Glutamatergic neuron (in vitro differentiated cells): ENCODE data around the gene KLHL17. TPM values are rescaled to one million over a fixed set of nuclear protein-coding genes. Genes with fewer than 3 reads are reported as not detected.
"Not testable (repeated sequence)": the region's sequence is repeated elsewhere in the genome, so short reads cannot be mapped to it uniquely, and the experiment has no call there.

Experiments
- DNase-seq: peaks from one replicate; pipeline ENCODE4 v3.0.0; 2022
- H3K27ac Mint-ChIP-seq: one replicate; pipeline ENCODE4 v1.8.0; 2020; ENCODE audit warnings: mild to moderate bottlenecking, mixed read lengths, inconsistent platforms; ENCODE audit not compliant: unreplicated experiment
- H3K27me3 Mint-ChIP-seq: one replicate; pipeline ENCODE4 v1.8.0; 2020; ENCODE audit warnings: mild to moderate bottlenecking, moderate library complexity, mixed read lengths, inconsistent platforms; ENCODE audit not compliant: unreplicated experiment
- H3K36me3 Mint-ChIP-seq: one replicate; pipeline ENCODE4 v1.8.0; 2020; ENCODE audit warnings: mild to moderate bottlenecking, mixed read lengths, inconsistent platforms; ENCODE audit not compliant: unreplicated experiment
- H3K4me1 Mint-ChIP-seq: one replicate; pipeline ENCODE4 v1.8.0; 2020; ENCODE audit warnings: mild to moderate bottlenecking, low read depth, mixed read lengths, inconsistent platforms; ENCODE audit not compliant: unreplicated experiment
- H3K4me3 Mint-ChIP-seq: one replicate; pipeline ENCODE4 v1.8.0; 2020; ENCODE audit warnings: mild to moderate bottlenecking, mixed read lengths, inconsistent platforms; ENCODE audit not compliant: unreplicated experiment
- H3K9me3 Mint-ChIP-seq: one replicate; pipeline ENCODE4 v1.8.0; 2020; ENCODE audit warnings: mild to moderate bottlenecking, moderate library complexity, mixed read lengths, inconsistent platforms; ENCODE audit not compliant: unreplicated experiment
- total RNA-seq: library from RNA; stranded (reverse); fragmentation: NEBNext Ultra II Directional; extraction: Animal tissue kit (Norgen Biotek cat#: 25700); gene quantifications from one replicate; pipeline ENCODE4 v1.2.1, GENCODE V29; 2021; ENCODE audit not compliant: unreplicated experiment
- TF ChIP-seq, protein P1 (sequence below): fragments of 200-600 bp; sonication (generic); IDR thresholded peaks from one replicate; pipeline ENCODE4 v1.5.0; 2021; ENCODE audit not compliant: partially characterized antibody, unreplicated experiment

The KLHL17 gene
- total RNA-seq, 1 donor from 2014 or later, result 103 TPM

- H3K9me3 Mint-ChIP-seq, result peaks cover 8% of the 10 kb centered on the region
- H3K4me3 Mint-ChIP-seq, result peak overlapping the region; percentile 83
- H3K27ac Mint-ChIP-seq, result peak overlapping the region; percentile 82
- H3K4me1 Mint-ChIP-seq, result peaks cover 18% of the 10 kb centered on the region
- TF ChIP-seq, protein P1, sequence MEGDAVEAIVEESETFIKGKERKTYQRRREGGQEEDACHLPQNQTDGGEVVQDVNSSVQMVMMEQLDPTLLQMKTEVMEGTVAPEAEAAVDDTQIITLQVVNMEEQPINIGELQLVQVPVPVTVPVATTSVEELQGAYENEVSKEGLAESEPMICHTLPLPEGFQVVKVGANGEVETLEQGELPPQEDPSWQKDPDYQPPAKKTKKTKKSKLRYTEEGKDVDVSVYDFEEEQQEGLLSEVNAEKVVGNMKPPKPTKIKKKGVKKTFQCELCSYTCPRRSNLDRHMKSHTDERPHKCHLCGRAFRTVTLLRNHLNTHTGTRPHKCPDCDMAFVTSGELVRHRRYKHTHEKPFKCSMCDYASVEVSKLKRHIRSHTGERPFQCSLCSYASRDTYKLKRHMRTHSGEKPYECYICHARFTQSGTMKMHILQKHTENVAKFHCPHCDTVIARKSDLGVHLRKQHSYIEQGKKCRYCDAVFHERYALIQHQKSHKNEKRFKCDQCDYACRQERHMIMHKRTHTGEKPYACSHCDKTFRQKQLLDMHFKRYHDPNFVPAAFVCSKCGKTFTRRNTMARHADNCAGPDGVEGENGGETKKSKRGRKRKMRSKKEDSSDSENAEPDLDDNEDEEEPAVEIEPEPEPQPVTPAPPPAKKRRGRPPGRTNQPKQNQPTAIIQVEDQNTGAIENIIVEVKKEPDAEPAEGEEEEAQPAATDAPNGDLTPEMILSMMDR, result no peak
- no peaks in the 10 kb centered on the region for H3K36me3 Mint-ChIP-seq
- no peak for DNase-seq
- H3K27me3 Mint-ChIP-seq, result peaks cover 15% of the 10 kb centered on the region
Observed at GRCh38 chr1:1004420-1004779, 44.0 kb downstream of the KLHL17 start.

GRCh38 chr1:1004780-1005697 is 44.7 kb downstream of the KLHL17 start:
- Mint-ChIP-seq H3K27me3 (peaks cover 15% of the 10 kb centered on the region), H3K4me3 (peak overlapping the region; percentile 83), H3K4me1 (peaks cover 18% of the 10 kb centered on the region), H3K9me3 (peaks cover 8% of the 10 kb centered on the region), H3K27ac (peak overlapping the region; percentile 82), H3K36me3 (no peaks in the 10 kb centered on the region)
- TF ChIP-seq, protein P1, result no peak
- DNase-seq, result peak; percentile 65

DNA sequence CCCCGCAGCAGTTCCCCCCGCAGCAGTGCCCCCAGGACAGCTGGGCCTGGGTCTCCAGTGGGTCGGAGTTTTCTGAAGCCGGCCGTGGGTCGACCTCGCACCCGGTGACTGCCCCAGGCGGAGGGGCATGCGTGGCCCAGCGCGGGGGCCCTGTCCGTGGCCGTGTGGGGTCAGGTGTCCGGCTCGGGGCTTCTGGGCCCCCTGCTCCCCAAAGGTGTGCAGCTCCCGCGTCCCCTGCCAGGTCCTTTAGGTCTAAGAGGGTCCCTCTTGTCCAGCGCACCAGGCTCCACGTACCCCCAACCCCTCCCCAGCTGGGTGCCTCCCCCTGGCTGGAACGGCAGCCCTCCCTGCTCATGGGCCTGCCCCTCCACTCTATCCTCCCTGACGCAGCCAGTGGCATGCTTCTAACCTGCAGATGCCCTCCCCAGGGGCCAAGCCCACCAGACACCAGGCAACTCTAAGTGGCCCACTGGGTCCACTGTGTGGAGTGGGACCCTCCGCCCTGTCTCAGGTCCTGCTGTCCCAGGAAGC is 45.5 kb downstream of the KLHL17 start:
- TF ChIP-seq, protein P1, result no peak
- peaks cover 18% of the 10 kb centered on the region for H3K4me1 Mint-ChIP-seq
- peak overlapping the region; percentile 58 for H3K4me3 Mint-ChIP-seq
- DNase-seq, result no peak
- H3K27ac Mint-ChIP-seq, result no peak overlapping the region
- H3K36me3 Mint-ChIP-seq, result no peaks in the 10 kb centered on the region
- peaks cover 6% of the 10 kb centered on the region for H3K9me3 Mint-ChIP-seq
- peaks cover 13% of the 10 kb centered on the region for H3K27me3 Mint-ChIP-seq

- Mint-ChIP-seq H3K4me3 (no peak overlapping the region), H3K4me1 (peaks cover 18% of the 10 kb centered on the region), H3K9me3 (peaks cover 5% of the 10 kb centered on the region), H3K36me3 (no peaks in the 10 kb centered on the region), H3K27me3 (peaks cover 12% of the 10 kb centered on the region), H3K27ac (peak overlapping the region; percentile 17)
- TF ChIP-seq, protein P1, result no peak
- DNase-seq, result no peak
Observed at GRCh38 chr1:1006305-1007159, 46.1 kb downstream of the KLHL17 start.

DNA sequence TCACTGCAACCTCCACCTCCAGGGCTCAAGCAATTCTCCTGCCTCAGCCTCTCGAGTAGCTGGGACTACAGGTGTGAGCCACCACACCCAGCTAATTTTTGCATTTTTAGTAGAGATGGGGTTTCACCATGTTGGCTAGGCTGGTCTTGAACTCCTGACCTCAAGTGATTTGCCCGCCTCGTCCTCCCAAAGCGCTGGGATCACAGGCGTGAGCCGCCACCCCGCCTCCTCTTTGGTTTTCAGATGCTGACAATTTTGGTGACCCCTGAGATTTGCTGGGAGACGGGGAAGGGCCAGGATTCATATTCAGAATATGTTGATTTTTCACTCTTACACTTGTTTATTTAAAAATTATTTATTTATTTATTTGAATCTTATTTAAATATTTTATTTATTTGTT is 49.7 kb downstream of the KLHL17 start:
- not testable (repeated sequence) for H3K27me3 Mint-ChIP-seq, H3K9me3 Mint-ChIP-seq, H3K27ac Mint-ChIP-seq, H3K4me3 Mint-ChIP-seq, H3K36me3 Mint-ChIP-seq, DNase-seq
- peaks cover 21% of the 10 kb centered on the region for H3K4me1 Mint-ChIP-seq
